GM12878 (cell line): ENCODE data around the gene PLEKHM3. TPM values are rescaled to one million over a fixed set of nuclear protein-coding genes. Genes with fewer than 3 reads are reported as not detected.

Source experiments
- ATAC-seq: fragments of 200-7000 bp; cut with Tn5 transposase; 3 replicates; pipeline ENCODE4 v1.9.1; 2020; ENCODE audit warnings: mild to moderate bottlenecking, moderate library complexity
- BruUV-seq: library from RNA; stranded (reverse); fragments of 400-500 nt; replicated peaks from 2 replicates; lab custom pipeline; 2021; lab: Mats Ljungman, UMichigan
- CTCF ChIA-PET: fragments of 300-600 bp; sonication (Branson Sonifier 250); formaldehyde crosslinking; extraction: SDS; loops from one replicate; lab custom pipeline; 2021; ENCODE audit warnings: inconsistent platforms; lab: Yijun Ruan, JAX
- POLR2A ChIA-PET: fragments of 350-600 bp; formaldehyde crosslinking; extraction: SDS; loops from one replicate; lab custom pipeline; 2021; ENCODE audit warnings: inconsistent platforms; lab: Charles Lee
- RAD21 ChIA-PET: fragments of 300-600 bp; sonication (Branson Sonifier 250); formaldehyde crosslinking; loops from one replicate; lab custom pipeline; 2023; ENCODE audit warnings: antibody characterized with exemption; ENCODE audit not compliant: unreplicated experiment; lab: Charles Lee
- SMC1A ChIA-PET: fragments of 300-600 bp; sonication (Branson Sonifier 250); formaldehyde crosslinking; loops from one replicate; lab custom pipeline; 2023; ENCODE audit not compliant: unreplicated experiment, uncharacterized antibody; lab: Charles Lee
- DNase-seq: peaks from one replicate; pipeline ENCODE4 v3.0.0-alpha.2; 2011; ENCODE audit warnings: low read depth, low spot score
- FAIRE-seq: peaks from 3 replicates; lab custom pipeline; 2011; peaks lifted over from hg19 to GRCh38; lab: Jason Lieb, UNC
- H2AFZ ChIP-seq: 2 replicates; pipeline ENCODE4 v1.6.0; 2011; ENCODE audit warnings: low read depth, low read length, control low read depth; ENCODE audit not compliant: control insufficient read depth
- H3K27ac ChIP-seq: 2 replicates; pipeline ENCODE4 v1.5.1; 2011; ENCODE audit warnings: control low read depth; ENCODE audit not compliant: control insufficient read depth, insufficient read depth
- H3K27me3 ChIP-seq, 2 experiments: replicated peaks in 1 of 2; 2 replicates each; pipeline versions ENCODE4 v1.6.0 to v1.6.1; 2011; ENCODE audit warnings: low read length in 1 of 2; ENCODE audit not compliant: control insufficient read depth in 2 of 2, insufficient read depth in 2 of 2
- H3K36me3 ChIP-seq, 2 experiments: 2 replicates each; pipeline ENCODE4 v1.5.1; 2011; ENCODE audit warnings: low read length in 1 of 2; ENCODE audit not compliant: control insufficient read depth in 2 of 2, insufficient read depth in 2 of 2
- H3K4me1 ChIP-seq: 2 replicates; pipeline ENCODE4 v1.6.1; 2011; ENCODE audit warnings: mild to moderate bottlenecking, low read length, moderate library complexity, mixed read lengths; ENCODE audit not compliant: control insufficient read depth, insufficient read depth
- H3K4me2 ChIP-seq: 2 replicates; pipeline ENCODE4 v1.6.0; 2011; ENCODE audit warnings: control low read depth; ENCODE audit not compliant: control insufficient read depth, insufficient read depth
- H3K4me3 ChIP-seq: fragments of 200-600 bp; sonication (generic); 2 replicates; pipeline ENCODE4 v1.5.1; 2016
- H3K79me2 ChIP-seq: 2 replicates; pipeline ENCODE4 v1.6.0; 2011; ENCODE audit warnings: low read length; ENCODE audit not compliant: control insufficient read depth, insufficient read depth
- H3K9ac ChIP-seq: 2 replicates; pipeline ENCODE4 v1.8.0; 2011; ENCODE audit warnings: low read length, control low read depth, mixed read lengths; ENCODE audit not compliant: control insufficient read depth, insufficient read depth
- H3K9me3 ChIP-seq: replicated peaks from 3 replicates; pipeline ENCODE4 v1.5.1; 2011; ENCODE audit warnings: mild to moderate bottlenecking, low read length; ENCODE audit not compliant: control insufficient read depth, insufficient read depth
- H4K20me1 ChIP-seq: 2 replicates; pipeline ENCODE4 v1.6.0; 2011; ENCODE audit not compliant: control insufficient read depth, insufficient read depth
- BRCA1 ChIP-seq: IDR thresholded peaks from 2 replicates; pipeline ENCODE4 v1.6.1; 2011; ENCODE audit warnings: low read depth, low read length, improper control_type of control experiment
- HDAC2 ChIP-seq: fragments of 200-600 bp; sonication (generic); IDR thresholded peaks from 2 replicates; pipeline ENCODE4 v1.6.1; 2017
- IKZF2 ChIP-seq, 2 experiments: fragments of 450-650 bp; IDR thresholded peaks; 2 replicates each; pipeline ENCODE4 v1.6.1; 2017; ENCODE audit warnings: mild to moderate bottlenecking in 2 of 2, moderate library complexity in 2 of 2
- PKNOX1 ChIP-seq: fragments of 450-650 bp; IDR thresholded peaks from 2 replicates; pipeline ENCODE4 v1.6.1; 2016; ENCODE audit warnings: mild to moderate bottlenecking
- RB1 ChIP-seq: fragments of 450-650 bp; formaldehyde crosslinking; IDR thresholded peaks from 2 replicates; pipeline ENCODE4 v1.6.1; 2017; ENCODE audit warnings: mild to moderate bottlenecking, borderline replicate concordance
- RBBP5 ChIP-seq: fragments of 200-600 bp; sonication (generic); conservative IDR thresholded peaks from 2 replicates; pipeline ENCODE4 v1.6.1; 2016
- SUPT20H ChIP-seq: IDR thresholded peaks from 2 replicates; pipeline ENCODE4 v1.6.1; 2011; ENCODE audit warnings: low read depth, mild to moderate bottlenecking, low read length, moderate library complexity, borderline replicate concordance; ENCODE audit not compliant: control insufficient read depth
- SUZ12 ChIP-seq: fragments of 200-600 bp; sonication (generic); IDR thresholded peaks from one replicate; pipeline ENCODE4 v1.6.1; 2018; ENCODE audit warnings: antibody characterized with exemption, mild to moderate bottlenecking; ENCODE audit not compliant: unreplicated experiment
- WGBS: methylation state at CpG from one replicate; pipeline ENCODE4 v1.1.6; 2016; ENCODE audit warnings: low lambda C conversion rate; ENCODE audit not compliant: insufficient replicate concordance, insufficient coverage; ENCODE audit errors: missing lambda C conversion rate; 5-methylcytosine and 5-hydroxymethylcytosine counted together
- in situ Hi-C: fragments of 300-500 bp; cut with MboI; formaldehyde crosslinking; loops from 9 replicates; pipeline ENCODE4 v1.14.3; 2018; ENCODE audit warnings: mixed read lengths
- intact Hi-C: fragments of 100-400 bp; cut with micrococcal nuclease; formaldehyde crosslinking; loops from one replicate; pipeline ENCODE4 v1.14.2; 2022; ENCODE audit not compliant: unreplicated experiment
- polyA plus RNA-seq, 11 experiments: library from polyadenylated mRNA; depleted of rRNA in 4 of 11; unstranded in 6 of 11; stranded (reverse) in 5 of 11; fragments of >200 nt; fragmentation: Nextera tagmentation in 4 of 11; fragmentation: Illumina TruSeq in 1 of 11; extraction: Ambion mirVana in 4 of 11; extraction: Trizol in 1 of 11; gene quantifications; 1 replicate in 1 of 11; 2 replicates in 10 of 11; pipeline versions ENCODE4 v1.2.1 to v1.2.3, GENCODE V29; 2011 to 2016; ENCODE audit warnings: inconsistent platforms in 2 of 11, missing spikeins in 2 of 11, low read depth in 1 of 11
- total RNA-seq, 4 experiments: library from RNA; depleted of rRNA in 3 of 4; stranded (reverse); fragments of >200 nt in 3 of 4; fragmentation: Illumina TruSeq in 1 of 4; extraction: Trizol in 1 of 4; gene quantifications; 2 replicates each; pipeline versions ENCODE4 v1.2.1 to v1.2.3, GENCODE V29; 2013 to 2021
- TF ChIP-seq, protein P1 (sequence below): IDR thresholded peaks from 2 replicates; pipeline ENCODE4 v1.6.1; 2011; ENCODE audit warnings: borderline replicate concordance, low read depth, mild to moderate bottlenecking, moderate library complexity, low read length; ENCODE audit not compliant: insufficient read depth, poor library complexity, severe bottlenecking

PLEKHM3 gene
- total and polyA plus RNA-seq, 10 of the 15 experiments (the other 5 are each of a cell fraction or from before 2014, with no cell fraction given), result 1.4 to 5.6 (median 3.0) TPM

DNA sequence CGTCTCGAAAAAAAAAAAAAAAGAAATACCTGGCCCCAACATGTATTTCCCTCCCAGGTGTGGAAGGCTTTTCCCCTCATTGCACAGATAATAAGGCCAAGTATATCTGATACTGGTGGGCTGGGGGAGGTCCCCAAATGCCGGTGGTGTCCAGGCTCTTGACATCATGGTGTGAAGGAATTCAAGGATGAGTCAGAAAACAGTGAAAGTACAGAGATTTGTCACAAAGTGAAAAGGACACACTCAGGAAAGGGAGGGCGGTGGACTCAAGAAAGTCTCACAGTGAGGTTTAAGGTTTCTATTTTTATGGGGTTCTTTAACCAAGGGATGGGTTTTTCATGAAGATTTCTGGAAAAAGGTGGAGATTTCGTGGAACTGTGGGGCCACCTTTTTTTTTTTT, 217.8 kb downstream of the PLEKHM3 start (continued):
- TF ChIP-seq, protein P1, sequence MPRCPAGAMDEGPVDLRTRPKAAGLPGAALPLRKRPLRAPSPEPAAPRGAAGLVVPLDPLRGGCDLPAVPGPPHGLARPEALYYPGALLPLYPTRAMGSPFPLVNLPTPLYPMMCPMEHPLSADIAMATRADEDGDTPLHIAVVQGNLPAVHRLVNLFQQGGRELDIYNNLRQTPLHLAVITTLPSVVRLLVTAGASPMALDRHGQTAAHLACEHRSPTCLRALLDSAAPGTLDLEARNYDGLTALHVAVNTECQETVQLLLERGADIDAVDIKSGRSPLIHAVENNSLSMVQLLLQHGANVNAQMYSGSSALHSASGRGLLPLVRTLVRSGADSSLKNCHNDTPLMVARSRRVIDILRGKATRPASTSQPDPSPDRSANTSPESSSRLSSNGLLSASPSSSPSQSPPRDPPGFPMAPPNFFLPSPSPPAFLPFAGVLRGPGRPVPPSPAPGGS, result peak; percentile 55
- TF ChIP-seq IKZF2 (IDR thresholded peaks at IDR 0.05), result 0 out of 4 replicates have a peak, but pooled peaks of 1 of the 2 experiments have one; percentile 43

DNA sequence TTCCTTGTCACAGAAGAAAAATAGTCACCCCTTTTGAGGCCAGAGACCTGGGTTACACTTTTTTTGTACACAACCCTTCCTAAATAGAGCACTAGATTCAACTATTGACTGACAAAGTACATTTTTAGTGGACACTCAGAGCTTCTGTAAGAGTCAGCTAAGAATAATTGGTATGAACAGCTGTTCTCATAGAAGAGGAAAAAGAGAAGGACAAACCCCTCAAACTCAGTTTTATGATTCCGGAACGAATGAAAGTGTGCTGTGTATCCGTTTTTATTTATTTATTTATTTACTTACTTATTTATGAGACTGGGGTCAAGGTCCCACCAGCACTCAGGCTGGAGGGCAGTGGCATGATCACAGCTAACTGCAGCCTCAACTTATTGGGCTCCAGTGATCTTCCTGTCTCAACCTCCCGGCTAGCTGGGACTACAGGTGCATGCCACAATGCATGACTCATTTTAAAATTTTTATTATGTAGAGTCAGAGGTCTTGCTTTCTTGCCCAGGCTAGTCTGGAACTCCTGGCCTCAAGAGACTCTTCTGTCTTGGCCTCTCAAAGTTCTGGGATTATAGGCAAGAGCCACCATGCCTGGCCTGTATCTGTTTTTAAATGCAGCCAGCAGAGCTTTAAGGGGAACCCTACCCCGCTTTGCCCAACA, 219.6 kb downstream of the PLEKHM3 start:
- H2AFZ ChIP-seq, result no peak overlapping the region
- no TSS peak for BruUV-seq
- intact Hi-C loops, result no loop called here
- POLR2A ChIA-PET, result interaction anchor here (0.6 to 0.7 kb wide), 2 partner anchors 14 to 258 kb away, joined by 3 to 4 read pairs; no protein-coding TSS in a partner anchor
- H3K27ac ChIP-seq, result no peak overlapping the region
- H3K9ac ChIP-seq, result no peak overlapping the region
- H3K4me3 ChIP-seq, result no peak overlapping the region
- H3K79me2 ChIP-seq, result no peaks in the 10 kb centered on the region
- H4K20me1 ChIP-seq, result no peaks in the 10 kb centered on the region
- CTCF ChIA-PET, result interaction anchor here (0.7 to 1.1 kb wide), 3 partner anchors 166 to 168 kb away, joined by 3 read pairs; no protein-coding TSS in a partner anchor
- no peaks in the 10 kb centered on the region for H3K36me3 ChIP-seq
- no peak overlapping the region for H3K4me2 ChIP-seq
- ATAC-seq, result peak; percentile 30; the same call in 2 of the 3 replicates
- H3K9me3 ChIP-seq, result no peaks in the 10 kb centered on the region
- FAIRE-seq, result no peak
- DNase-seq, result no peak
- SMC1A ChIA-PET, result interaction anchor here (0.8 to 1.3 kb wide), 5 partner anchors 8 to 130 kb away, joined by 3 to 5 read pairs (median 3); no protein-coding TSS in a partner anchor
- no peak for TF ChIP-seq RBBP5
- no peak for TF ChIP-seq BRCA1
- TF ChIP-seq SUZ12, result no peak
- no peak for TF ChIP-seq SUPT20H
- no peak for TF ChIP-seq HDAC2
- TF ChIP-seq RB1, result no peak
- TF ChIP-seq PKNOX1, result no peak
- no peaks in the 10 kb centered on the region for H3K27me3 ChIP-seq
- RAD21 ChIA-PET, result no interaction called here
- in situ Hi-C loops, result no loop called here
- WGBS, result 31% methylated on average over 5 of the region's 5 CpGs
- H3K4me1 ChIP-seq, result no peaks in the 10 kb centered on the region; the same call in 1 of the 2 replicates
